ENCODE measurements around the gene PLSCR3.

DNA sequence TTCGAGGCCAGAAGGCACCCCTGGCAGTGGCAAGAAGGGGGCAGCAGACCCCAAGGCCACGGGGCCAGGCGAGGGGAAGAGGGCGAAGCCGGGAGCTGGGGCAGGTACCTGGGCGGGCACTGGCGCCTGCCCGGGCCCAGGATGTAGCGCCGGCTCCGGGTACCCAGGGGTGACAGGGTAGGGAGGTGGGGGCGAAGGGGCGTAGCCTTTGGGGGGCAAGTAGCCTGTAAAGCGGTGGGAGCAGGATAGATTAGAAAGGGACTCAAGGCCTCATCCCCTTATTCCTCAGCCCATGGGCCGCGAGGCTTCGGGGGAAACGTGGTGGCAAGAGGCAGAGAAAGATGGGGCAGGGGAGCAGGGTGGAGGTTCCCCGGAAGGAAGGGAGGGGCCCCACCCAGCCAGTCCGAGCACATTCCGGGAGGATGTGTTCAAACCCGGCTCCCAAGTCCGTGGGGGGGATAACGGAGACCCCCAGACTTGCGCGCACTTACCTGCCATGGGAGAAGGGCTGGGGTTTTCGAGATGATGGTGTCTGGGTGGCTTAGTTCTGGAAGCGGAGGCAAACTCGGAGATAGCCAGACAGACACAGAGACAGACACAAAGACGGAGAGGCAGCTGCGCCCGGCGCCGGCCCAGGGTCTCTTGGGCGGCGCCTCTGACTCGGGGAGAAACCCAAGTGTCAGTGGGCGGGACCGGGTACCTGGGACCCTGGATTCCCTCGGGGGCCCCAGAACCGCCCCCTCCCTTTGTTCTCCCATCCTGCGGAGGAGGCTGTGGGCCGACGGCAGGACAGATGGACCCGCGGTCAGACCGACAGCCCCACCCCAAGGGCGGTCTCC, 493 bp downstream of the PLSCR3 start:
- TF ChIP-seq EZH2 (IDR thresholded peaks at IDR 0.05) (no peak), CTCF (IDR thresholded peaks at IDR 0.05) (peak; percentile 40), EZH2phosphoT487 (IDR thresholded peaks at IDR 0.05) (no peak)

All from neural progenitor cell (in vitro differentiated cells).